Measurements from ENCODE around the gene MARK2.

MARK2 gene

DNA sequence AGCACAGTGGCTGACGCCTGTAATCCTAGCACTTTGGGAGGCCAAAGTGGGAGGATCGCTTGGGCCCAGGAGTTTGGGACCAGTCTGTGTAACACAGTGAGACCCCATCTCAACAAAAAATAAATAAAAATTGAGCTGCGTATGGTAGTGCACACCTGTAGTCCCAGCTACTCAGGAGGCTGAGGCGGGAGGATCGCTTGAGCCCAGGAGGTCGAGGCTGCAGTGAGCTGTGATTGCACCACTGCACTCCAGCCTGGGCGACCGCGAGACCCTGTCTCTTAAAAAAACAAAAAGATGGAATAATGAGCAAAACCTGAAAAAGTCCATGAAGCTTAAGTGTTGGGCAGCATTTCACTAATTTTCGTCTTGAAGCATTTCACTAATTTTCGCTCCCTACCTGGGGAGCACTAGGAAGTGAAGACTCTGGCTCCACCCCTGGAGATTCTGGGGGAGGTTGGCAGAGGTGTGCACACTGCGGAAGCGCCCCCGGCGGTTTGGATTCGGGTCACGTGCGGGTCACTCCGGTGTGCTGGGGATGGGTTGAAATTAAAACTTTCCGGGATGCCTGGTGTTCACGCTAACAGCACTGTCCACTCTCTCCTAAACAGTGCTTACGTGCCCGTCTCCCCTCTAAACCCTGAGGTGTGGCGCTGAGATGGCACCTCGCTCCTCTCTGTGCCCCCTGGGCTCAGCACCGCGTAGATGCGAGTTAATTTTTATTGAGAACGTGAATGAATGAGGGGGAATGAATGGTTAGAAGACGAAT, 99.0 kb downstream of the MARK2 start:
- no peak for DNase-seq

- DNase-seq, result peak; percentile 93
These were observed 99.8 kb downstream of the MARK2 start, which contains the start of gene NAA40 for GRCh38 chr11:63938479-63939396. Gene NAA40, plus strand, starts transcription at chr11:63939002. Its CDS starts 95 bp downstream, at chr11:63939097.

DNA sequence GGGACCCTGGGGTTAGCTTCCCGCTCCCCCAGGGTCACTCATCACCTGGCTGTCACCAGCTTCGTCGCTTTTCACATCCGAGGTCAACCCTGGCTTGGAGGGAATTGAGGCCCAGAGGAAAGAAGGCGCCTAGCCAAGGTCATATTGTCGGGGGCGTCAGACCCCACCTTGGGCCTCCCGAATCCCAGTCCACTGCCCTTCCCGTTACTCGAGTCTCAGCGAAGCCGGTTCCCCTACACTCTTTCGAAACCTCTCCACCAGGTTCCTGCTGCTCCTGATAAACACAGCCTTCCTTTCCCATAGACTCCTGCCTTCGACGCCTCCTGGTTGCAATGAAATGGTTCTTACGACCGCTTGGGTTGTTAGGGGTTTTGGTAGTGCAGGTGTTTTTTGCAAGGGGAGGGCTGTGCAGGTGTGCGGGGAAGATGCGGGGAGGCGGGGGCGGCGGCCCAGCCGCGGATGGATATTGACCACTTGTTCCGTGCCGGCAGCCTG, 100.5 kb downstream of the MARK2 start:
- DNase-seq, result no peak

DNA sequence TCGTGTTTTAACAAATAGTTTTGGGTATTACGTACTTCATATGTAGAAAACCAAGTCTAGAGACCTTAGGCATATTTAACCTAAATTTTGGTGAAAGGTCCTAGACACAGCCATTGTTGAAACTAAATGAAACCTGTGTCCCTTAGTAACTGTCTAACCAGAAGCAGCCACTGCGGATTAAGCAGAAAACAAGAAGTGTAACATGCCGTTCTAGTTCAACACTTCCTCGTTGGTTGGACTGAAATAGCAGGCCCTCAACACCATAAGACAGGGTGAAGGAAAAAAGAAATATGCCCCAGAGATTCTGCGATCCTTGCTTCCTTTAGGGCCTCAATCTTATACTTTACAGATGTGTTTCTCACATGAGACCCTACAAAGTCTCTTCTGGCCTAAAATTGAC, 101.9 kb downstream of the MARK2 start:
- peak; percentile 87 for DNase-seq

- peak; percentile 14 for DNase-seq
These were observed 103.0 kb downstream of the MARK2 start for GRCh38 chr11:63941901-63942300.

DNA sequence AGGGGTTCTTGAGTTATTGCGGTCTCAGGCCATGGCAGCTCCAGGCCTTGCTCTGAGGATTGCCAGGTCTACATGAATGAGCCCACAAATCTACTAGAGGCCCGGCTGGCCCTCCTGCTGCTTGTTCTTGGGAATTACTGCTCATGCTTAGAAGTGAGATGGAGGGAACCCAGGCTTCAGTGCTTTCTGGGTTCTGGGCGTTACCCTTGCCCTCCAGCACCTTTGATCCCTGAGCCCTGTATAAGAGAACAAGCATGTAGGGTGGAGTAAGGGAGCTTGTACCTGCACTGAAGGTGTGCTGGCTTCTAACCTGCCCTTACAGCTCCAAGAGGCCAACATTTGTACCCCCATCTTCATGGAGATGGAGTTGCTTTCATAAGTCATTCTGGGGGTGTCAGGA, 103.9 kb downstream of the MARK2 start:
- DNase-seq, result no peak

GRCh38 chr11:63944987-63945386, 106.1 kb downstream of the MARK2 start:
- DNase-seq, result no peak

DNA sequence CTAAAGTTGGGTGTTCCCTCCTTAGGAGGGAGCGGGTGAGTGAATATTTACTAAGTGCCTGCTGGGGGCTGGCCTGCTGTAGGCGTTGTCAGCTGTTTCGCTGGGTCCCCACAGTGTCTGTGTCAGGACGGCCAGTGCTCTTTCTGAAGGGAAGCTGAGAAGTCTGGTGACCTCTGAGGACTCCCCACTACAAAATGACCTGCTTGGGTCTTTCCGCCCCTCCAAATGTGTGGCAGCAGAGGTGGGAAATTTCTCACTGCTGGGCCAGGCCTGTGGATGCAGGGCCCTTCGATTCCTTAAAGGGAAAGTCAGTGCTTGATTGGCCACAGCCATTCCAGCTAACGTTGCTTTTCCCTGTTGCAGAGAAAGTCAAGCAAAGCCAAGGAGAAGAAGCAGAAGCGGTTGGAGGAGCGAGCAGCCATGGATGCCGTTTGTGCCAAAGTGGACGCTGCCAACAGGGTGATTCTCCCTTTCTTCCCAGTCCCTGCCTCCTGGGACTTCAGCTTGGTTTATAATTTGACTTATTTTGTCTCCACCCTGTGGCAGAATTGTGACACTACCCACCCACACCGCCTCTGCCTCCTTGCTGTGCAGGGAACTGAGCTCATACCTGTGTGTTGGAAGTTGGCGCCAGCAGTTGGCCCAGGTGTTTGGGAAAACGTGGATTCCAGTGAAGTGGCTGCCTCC, 106.7 kb downstream of the MARK2 start:
- DNase-seq, result peak; percentile 57

GRCh38 chr11:63951779-63952536, 113.0 kb downstream of the MARK2 start:
- peak; percentile 81 for DNase-seq

- no peak for DNase-seq
These were observed 113.7 kb downstream of the MARK2 start for GRCh38 chr11:63952570-63952969.

DNA sequence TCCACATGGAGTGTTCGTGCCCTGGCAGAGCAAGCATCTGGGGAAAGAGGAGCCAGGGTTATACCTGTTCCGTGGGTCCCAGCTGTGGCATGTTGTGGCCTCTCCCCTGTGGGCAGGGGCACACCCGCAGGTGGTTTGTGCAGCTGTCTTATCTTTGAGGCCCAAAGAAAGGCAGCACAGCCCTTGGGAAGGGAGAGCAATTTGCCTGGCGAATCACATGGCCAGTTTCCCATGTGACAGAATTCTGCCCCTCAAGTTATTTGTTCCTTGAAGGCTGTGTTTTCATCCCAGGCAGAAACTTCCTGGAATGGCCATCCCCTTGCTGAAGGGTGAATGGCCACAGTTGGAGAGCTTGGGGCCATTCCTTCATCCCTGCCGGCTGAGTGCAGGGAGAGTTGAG, 119.1 kb downstream of the MARK2 start:
- DNase-seq, result no peak

All from MV-4-11 (cell line).